Trophoblast cell (in vitro differentiated cells and primary cell): ENCODE measurements around the gene BSN.

Experiments used
- DNase-seq, 2 donors: peaks; one replicate each; pipeline ENCODE4 v3.0.0-alpha.2; 2016
- H2AFZ ChIP-seq: 2 replicates; pipeline ENCODE4 v1.6.1; 2013; ENCODE audit warnings: low read length, moderate library complexity, mild to moderate bottlenecking; ENCODE audit not compliant: insufficient read depth, poor library complexity
- H2AK5ac ChIP-seq: 2 replicates; pipeline ENCODE4 v1.6.1; 2013; ENCODE audit warnings: mild to moderate bottlenecking, low read length
- H2BK120ac ChIP-seq: 2 replicates; pipeline ENCODE4 v1.6.1; 2013; ENCODE audit warnings: low read length, mild to moderate bottlenecking, moderate library complexity; ENCODE audit not compliant: insufficient read depth, poor library complexity
- H2BK12ac ChIP-seq: 2 replicates; pipeline ENCODE4 v1.6.1; 2013; ENCODE audit warnings: mild to moderate bottlenecking, low read length, moderate library complexity
- H2BK5ac ChIP-seq: 2 replicates; pipeline ENCODE4 v1.6.1; 2013; ENCODE audit warnings: low read length, low read depth, moderate library complexity, mild to moderate bottlenecking; ENCODE audit not compliant: poor library complexity
- H3K14ac ChIP-seq: 2 replicates; pipeline ENCODE4 v1.6.1; 2013; ENCODE audit warnings: mild to moderate bottlenecking, low read length
- H3K18ac ChIP-seq: 2 replicates; pipeline ENCODE4 v1.6.1; 2013; ENCODE audit warnings: mild to moderate bottlenecking, low read length
- H3K23ac ChIP-seq: 2 replicates; pipeline ENCODE4 v1.6.1; 2013; ENCODE audit warnings: low read length
- H3K27ac ChIP-seq: 2 replicates; pipeline ENCODE4 v1.5.1; 2013; ENCODE audit warnings: low read depth, mild to moderate bottlenecking, inconsistent platforms, low read length, moderate library complexity
- H3K27me3 ChIP-seq: 2 replicates; pipeline ENCODE4 v1.6.1; 2013; ENCODE audit warnings: inconsistent platforms, mild to moderate bottlenecking, low read length, moderate library complexity; ENCODE audit not compliant: insufficient read depth
- H3K36me3 ChIP-seq, 2 experiments: 1 replicate in 1 of 2; 2 replicates in 1 of 2; pipeline ENCODE4 v1.6.1; 2013; ENCODE audit warnings: low read length in 2 of 2, mild to moderate bottlenecking in 2 of 2, moderate library complexity in 1 of 2; ENCODE audit not compliant: insufficient read depth in 2 of 2, control insufficient read depth in 1 of 2
- H3K4ac ChIP-seq: 2 replicates; pipeline ENCODE4 v1.6.1; 2013; ENCODE audit warnings: low read depth, mild to moderate bottlenecking, low read length, moderate library complexity
- H3K4me1 ChIP-seq, 2 experiments: 1 replicate in 1 of 2; 2 replicates in 1 of 2; pipeline ENCODE4 v1.6.1; 2013; ENCODE audit warnings: low read length in 2 of 2, mild to moderate bottlenecking in 2 of 2, moderate library complexity in 1 of 2; ENCODE audit not compliant: insufficient read depth in 2 of 2, control insufficient read depth in 1 of 2
- H3K4me2 ChIP-seq: 2 replicates; pipeline ENCODE4 v1.6.1; 2013; ENCODE audit warnings: inconsistent platforms, mild to moderate bottlenecking, low read length, moderate library complexity
- H3K4me3 ChIP-seq: 2 replicates; pipeline ENCODE4 v1.5.1; 2013; ENCODE audit warnings: mild to moderate bottlenecking, low read depth, low read length, inconsistent platforms
- H3K79me1 ChIP-seq: one replicate; pipeline ENCODE4 v1.6.1; 2013; ENCODE audit warnings: low read length
- H3K79me2 ChIP-seq: 2 replicates; pipeline ENCODE4 v1.6.1; 2013; ENCODE audit warnings: low read length, mild to moderate bottlenecking; ENCODE audit not compliant: control insufficient read depth, insufficient read depth, poor library complexity
- H3K9ac ChIP-seq: 2 replicates; pipeline ENCODE4 v1.6.1; 2013; ENCODE audit warnings: mild to moderate bottlenecking, low read length
- H3K9me3 ChIP-seq: 2 replicates; pipeline ENCODE4 v1.6.1; 2013; ENCODE audit warnings: low read depth, mild to moderate bottlenecking, control low read depth, inconsistent platforms, low read length; ENCODE audit not compliant: insufficient read depth
- H4K12ac ChIP-seq: 2 replicates; pipeline ENCODE4 v1.6.1; 2013; ENCODE audit warnings: low read depth, mild to moderate bottlenecking, low read length, moderate library complexity
- H4K8ac ChIP-seq: 2 replicates; pipeline ENCODE4 v1.6.1; 2013; ENCODE audit warnings: low read depth, mild to moderate bottlenecking, low read length, moderate library complexity
- H4K91ac ChIP-seq: one replicate; pipeline ENCODE4 v1.6.1; 2013; ENCODE audit warnings: low read depth, mild to moderate bottlenecking, low read length, moderate library complexity
- WGBS: extraction: QIAGEN DNeasy Blood & Tissue Kit; methylation state at CpG from one replicate; pipeline ENCODE4 v1.1.7; 2013; ENCODE audit warnings: missing lambda C conversion rate; ENCODE audit not compliant: insufficient read length, insufficient coverage; ENCODE audit errors: extremely low coverage; 5-methylcytosine and 5-hydroxymethylcytosine counted together

BSN gene

DNA sequence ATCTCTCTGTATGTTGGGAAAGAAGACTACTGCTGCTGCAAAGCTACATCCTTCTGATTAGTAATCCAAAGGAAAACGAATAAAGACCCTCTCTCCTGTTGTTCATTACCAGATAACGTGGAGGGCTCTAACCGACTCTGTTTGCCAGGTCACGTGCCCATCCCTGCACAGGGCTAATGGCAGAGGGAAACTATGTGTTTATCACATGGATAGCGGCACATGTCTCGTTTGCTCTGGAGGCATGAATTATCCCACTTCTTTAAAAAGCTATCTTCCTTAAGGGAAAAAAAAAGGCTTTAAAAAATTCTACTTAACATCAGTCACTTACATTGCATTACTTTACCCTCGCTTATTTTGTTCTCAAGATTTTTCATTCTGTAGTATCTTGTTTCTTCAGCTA lies 87.0 kb downstream of the BSN start:
- no peak overlapping the region for H4K91ac ChIP-seq
- no peak overlapping the region for H2AK5ac ChIP-seq
- H3K14ac ChIP-seq: no peak overlapping the region
- no peak overlapping the region for H2BK12ac ChIP-seq
- H2AFZ ChIP-seq: no peak overlapping the region
- H3K18ac ChIP-seq: no peak overlapping the region
- H3K4me3 ChIP-seq: no peak overlapping the region
- no peaks in the 10 kb centered on the region for H3K27me3 ChIP-seq
- no peak overlapping the region for H4K12ac ChIP-seq
- H3K79me1 ChIP-seq: no peaks in the 10 kb centered on the region
- no peaks in the 10 kb centered on the region for H3K36me3 ChIP-seq
- no peaks in the 10 kb centered on the region for H3K79me2 ChIP-seq
- DNase-seq: no peak
- peaks cover 5% of the 10 kb centered on the region for H3K9me3 ChIP-seq
- H3K23ac ChIP-seq: no peak overlapping the region
- no peak overlapping the region for H3K4ac ChIP-seq
- H4K8ac ChIP-seq: no peak overlapping the region
- no peak overlapping the region for H3K27ac ChIP-seq
- no peak overlapping the region for H2BK5ac ChIP-seq
- no peak overlapping the region for H2BK120ac ChIP-seq
- no peaks in the 10 kb centered on the region for H3K4me1 ChIP-seq
- no CpG with 5 or more reads among the region's 7 CpGs for WGBS
- no peak overlapping the region for H3K4me2 ChIP-seq
- H3K9ac ChIP-seq: no peak overlapping the region

GRCh38 chr3:49641921-49642707 lies 87.8 kb downstream of the BSN start:
- Histone ChIP-seq H4K12ac (no peak overlapping the region), H2AK5ac (no peak overlapping the region), H2BK5ac (no peak overlapping the region), H3K4me1 (no peaks in the 10 kb centered on the region), H3K23ac (no peak overlapping the region), H3K18ac (no peak overlapping the region), H3K79me2 (no peaks in the 10 kb centered on the region), H4K91ac (no peak overlapping the region), H3K9ac (no peak overlapping the region), H4K8ac (no peak overlapping the region), H3K9me3 (peaks cover 5% of the 10 kb centered on the region), H3K27me3 (no peaks in the 10 kb centered on the region), H3K4ac (no peak overlapping the region), H3K27ac (no peak overlapping the region), H2BK12ac (no peak overlapping the region), H3K36me3 (no peaks in the 10 kb centered on the region), H3K79me1 (no peaks in the 10 kb centered on the region), H2BK120ac (no peak overlapping the region), H3K14ac (no peak overlapping the region), H3K4me3 (no peak overlapping the region), H2AFZ (no peak overlapping the region), H3K4me2 (no peak overlapping the region)
- WGBS: no CpG with 5 or more reads among the region's 14 CpGs
- DNase-seq: no peak

DNA sequence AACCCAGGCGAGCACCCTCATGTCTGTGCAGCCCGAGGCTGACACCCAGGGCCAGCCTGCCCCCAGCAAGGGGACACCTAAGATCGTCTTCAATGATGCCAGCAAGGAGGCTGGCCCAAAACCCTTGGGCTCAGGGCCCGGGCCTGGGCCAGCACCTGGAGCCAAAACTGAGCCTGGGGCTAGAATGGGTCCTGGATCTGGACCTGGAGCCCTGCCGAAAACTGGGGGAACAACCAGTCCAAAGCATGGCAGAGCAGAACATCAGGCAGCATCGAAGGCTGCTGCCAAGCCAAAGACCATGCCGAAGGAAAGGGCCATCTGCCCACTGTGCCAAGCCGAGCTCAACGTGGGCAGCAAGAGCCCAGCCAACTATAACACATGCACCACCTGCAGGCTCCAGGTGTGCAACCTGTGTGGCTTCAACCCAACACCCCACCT lies 88.5 kb downstream of the BSN start:
- Histone ChIP-seq H3K18ac (no peak overlapping the region), H3K79me2 (no peaks in the 10 kb centered on the region), H2BK12ac (no peak overlapping the region), H3K27ac (no peak overlapping the region), H3K27me3 (no peaks in the 10 kb centered on the region), H3K14ac (no peak overlapping the region), H4K91ac (no peak overlapping the region), H2BK5ac (no peak overlapping the region), H3K9ac (no peak overlapping the region), H2AFZ (no peak overlapping the region), H3K4me1 (no peaks in the 10 kb centered on the region), H3K36me3 (no peaks in the 10 kb centered on the region), H4K8ac (no peak overlapping the region), H3K4me3 (no peak overlapping the region), H2BK120ac (no peak overlapping the region), H2AK5ac (no peak overlapping the region), H3K9me3 (peaks cover 5% of the 10 kb centered on the region), H3K23ac (no peak overlapping the region), H4K12ac (no peak overlapping the region), H3K79me1 (no peaks in the 10 kb centered on the region), H3K4me2 (no peak overlapping the region), H3K4ac (no peak overlapping the region)
- WGBS: no CpG with 5 or more reads among the region's 9 CpGs
- no peak for DNase-seq

GRCh38 chr3:49644684-49645083 lies 90.4 kb downstream of the BSN start:
- Histone ChIP-seq H2AK5ac (no peak overlapping the region), H4K12ac (no peak overlapping the region), H3K27me3 (no peaks in the 10 kb centered on the region), H2AFZ (no peak overlapping the region), H3K79me1 (no peaks in the 10 kb centered on the region), H3K4me3 (no peak overlapping the region), H3K9ac (no peak overlapping the region), H3K79me2 (no peaks in the 10 kb centered on the region), H3K4me2 (no peak overlapping the region), H2BK12ac (no peak overlapping the region), H3K27ac (no peak overlapping the region), H3K4me1 (peaks cover 4 to 5% of the 10 kb centered on the region in 2 experiments), H4K8ac (no peak overlapping the region), H2BK120ac (no peak overlapping the region), H3K9me3 (peaks cover 5% of the 10 kb centered on the region), H3K18ac (no peak overlapping the region), H4K91ac (no peak overlapping the region), H3K4ac (no peak overlapping the region), H3K36me3 (no peaks in the 10 kb centered on the region), H3K23ac (no peak overlapping the region), H2BK5ac (no peak overlapping the region), H3K14ac (no peak overlapping the region)
- no CpG with 5 or more reads among the region's 8 CpGs for WGBS
- DNase-seq: no peak
